PFSK-1 (cell line): ENCODE results near the gene DOHH.

Source experiments
- FOXP2 ChIP-seq: optimal IDR thresholded peaks from 2 replicates; pipeline ENCODE3; 2011; ENCODE audit warnings: borderline replicate concordance, control low read depth, inconsistent platforms; ENCODE audit not compliant: insufficient read depth; ENCODE audit errors: extremely low read length, extremely low read depth
- POLR2AphosphoS5 ChIP-seq: IDR thresholded peaks from 2 replicates; pipeline ENCODE4 v1.6.1; 2012; ENCODE audit warnings: low read depth, mild to moderate bottlenecking, control low read depth, low read length, moderate library complexity
- REST ChIP-seq, 2 experiments: IDR thresholded peaks; 2 replicates each; pipeline versions ENCODE4 v1.6.1 to v1.8.0; 2011 to 2012; ENCODE audit warnings: low read depth in 2 of 2, low read length in 2 of 2, control low read depth in 1 of 2, inconsistent platforms in 1 of 2, mild to moderate bottlenecking in 1 of 2, moderate library complexity in 1 of 2; ENCODE audit not compliant: insufficient read depth in 1 of 2
- SIN3A ChIP-seq: IDR thresholded peaks from 2 replicates; pipeline ENCODE4 v1.6.1; 2012; ENCODE audit warnings: mild to moderate bottlenecking, low read length, moderate library complexity, borderline replicate concordance; ENCODE audit not compliant: insufficient read depth
- TAF1 ChIP-seq: IDR thresholded peaks from 2 replicates; pipeline ENCODE4 v1.6.1; 2012; ENCODE audit warnings: low read length, control low read depth, borderline replicate concordance; ENCODE audit not compliant: insufficient read depth

The DOHH gene

GRCh38 chr19:3536429-3537100 lies 36.1 kb upstream of the DOHH start:
- no peak for TF ChIP-seq SIN3A

- no peak for TF ChIP-seq REST (IDR thresholded peaks at IDR 0.05; ENCODE audit: insufficient read depth in 1 of 2, low read depth in 2 of 2, low read length in 2 of 2)
Observed at GRCh38 chr19:3535981-3536380, 35.5 kb upstream of the DOHH start.

DNA sequence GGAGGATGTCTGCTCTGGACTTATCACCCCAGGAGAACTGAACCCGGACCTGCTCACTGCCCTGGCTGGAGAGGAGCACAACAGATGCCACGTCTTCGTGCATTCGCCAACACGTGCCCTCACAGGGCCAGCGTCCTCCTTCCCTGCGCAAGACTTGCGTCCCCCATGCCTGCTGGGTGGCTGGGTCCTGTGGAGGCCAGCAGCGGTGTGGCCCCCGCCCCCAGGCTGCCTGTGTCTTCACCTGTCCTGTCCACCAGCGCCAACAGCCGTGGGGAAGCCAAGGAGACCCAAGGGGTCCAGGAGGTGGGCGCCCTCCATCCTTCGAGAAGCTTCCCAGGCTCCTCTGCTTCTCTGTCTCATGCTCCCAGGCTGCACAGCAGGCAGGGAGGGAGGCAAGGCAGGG lies 35.1 kb upstream of the DOHH start:
- TF ChIP-seq POLR2AphosphoS5 (0 out of 2 replicates have a peak, but pooled peaks have one; percentile 32), FOXP2 (no peak)

- TF ChIP-seq REST (IDR thresholded peaks at IDR 0.05; ENCODE audit: insufficient read depth in 1 of 2, low read depth in 2 of 2, low read length in 2 of 2) (no peak), SIN3A (no peak), FOXP2 (no peak), TAF1 (no peak), POLR2AphosphoS5 (no peak)
Observed at GRCh38 chr19:3535235-3535535, 34.7 kb upstream of the DOHH start.

DNA sequence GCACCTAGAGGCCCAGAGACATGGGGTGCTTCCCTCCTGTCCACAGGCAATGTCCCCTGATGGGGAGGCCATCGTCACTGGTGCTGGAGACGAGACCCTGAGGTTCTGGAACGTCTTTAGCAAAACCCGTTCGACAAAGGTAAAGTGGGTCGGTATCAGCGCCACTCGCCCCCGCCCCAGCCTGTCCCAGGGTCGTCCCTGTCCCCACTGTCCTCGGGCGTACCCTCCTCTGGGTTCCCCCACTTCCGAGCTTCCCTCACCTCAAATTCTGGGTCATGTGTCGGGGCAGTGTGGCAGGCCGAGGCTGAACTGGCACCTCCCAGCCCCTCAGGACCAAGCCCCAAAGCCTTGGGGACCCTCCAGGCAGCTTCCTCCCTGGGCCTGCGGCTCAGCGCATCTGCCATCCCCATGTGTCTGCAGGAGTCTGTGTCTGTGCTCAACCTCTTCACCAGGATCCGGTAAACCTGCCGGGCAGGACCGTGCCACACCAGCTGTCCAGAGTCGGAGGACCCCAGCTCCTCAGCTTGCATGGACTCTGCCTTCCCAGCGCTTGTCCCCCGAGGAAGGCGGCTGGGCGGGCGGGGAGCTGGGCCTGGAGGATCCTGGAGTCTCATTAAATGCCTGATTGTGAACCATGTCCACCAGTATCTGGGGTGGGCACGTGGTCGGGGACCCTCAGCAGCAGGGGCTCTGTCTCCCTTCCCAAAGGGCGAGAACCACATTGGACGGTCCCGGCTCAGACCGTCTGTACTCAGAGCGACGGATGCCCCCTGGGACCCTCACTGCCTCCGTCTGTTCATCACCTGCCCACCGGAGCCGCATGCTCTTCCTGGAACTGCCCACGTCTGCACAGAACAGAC lies 34.1 kb upstream of the DOHH start:
- no peak for TF ChIP-seq SIN3A
- TF ChIP-seq TAF1 = no peak
- no peak for TF ChIP-seq REST (IDR thresholded peaks at IDR 0.05; ENCODE audit: insufficient read depth in 1 of 2, low read depth in 2 of 2, low read length in 2 of 2)
- TF ChIP-seq FOXP2 = no peak
- no peak for TF ChIP-seq POLR2AphosphoS5

- no peak for TF ChIP-seq TAF1
- TF ChIP-seq SIN3A = no peak
- TF ChIP-seq REST (IDR thresholded peaks at IDR 0.05; ENCODE audit: insufficient read depth in 1 of 2, low read depth in 2 of 2, low read length in 2 of 2) = no peak
- no peak for TF ChIP-seq POLR2AphosphoS5
- TF ChIP-seq FOXP2 = no peak
Observed at GRCh38 chr19:3533563-3534216, 33.2 kb upstream of the DOHH start.
